Endodermal cell (in vitro differentiated cells): Measurements from ENCODE around the gene LIMK1. TPM values are rescaled to one million over a fixed set of nuclear protein-coding genes. Genes with fewer than 3 reads are reported as not detected.
A peak's percentile ranks its signal among the peaks of the same experiment; 100 is the strongest.

Source experiments
- DNase-seq: peaks from one replicate; pipeline ENCODE4 v3.0.0-alpha.2; 2017
- H3K27ac ChIP-seq: 2 replicates; pipeline ENCODE4 v1.5.1; 2013; ENCODE audit warnings: mild to moderate bottlenecking, low read depth, low read length, moderate library complexity
- H3K27me3 ChIP-seq: 2 replicates; pipeline ENCODE4 v1.6.1; 2013; ENCODE audit warnings: mild to moderate bottlenecking, low read length, moderate library complexity; ENCODE audit not compliant: insufficient read depth, control insufficient read depth, poor library complexity, severe bottlenecking
- H3K36me3 ChIP-seq: 2 replicates; pipeline ENCODE4 v1.7.0; 2013; ENCODE audit warnings: mild to moderate bottlenecking, low read length, moderate library complexity; ENCODE audit not compliant: control insufficient read depth, insufficient read depth
- H3K4me1 ChIP-seq: one replicate; pipeline ENCODE4 v1.7.0; 2013; ENCODE audit warnings: low read length; ENCODE audit not compliant: control insufficient read depth, insufficient read depth
- H3K4me3 ChIP-seq: 2 replicates; pipeline ENCODE4 v1.5.1; 2013; ENCODE audit warnings: mild to moderate bottlenecking, low read length, moderate library complexity
- H3K9ac ChIP-seq: 2 replicates; pipeline ENCODE4 v1.6.1; 2013; ENCODE audit warnings: mild to moderate bottlenecking, low read length, moderate library complexity; ENCODE audit not compliant: poor library complexity, severe bottlenecking; ENCODE audit errors: extremely low read depth
- H3K9me3 ChIP-seq: 2 replicates; pipeline ENCODE4 v1.6.1; 2013; ENCODE audit warnings: mild to moderate bottlenecking, low read length, moderate library complexity; ENCODE audit not compliant: control insufficient read depth
- H3K27ac Mint-ChIP-seq: 2 replicates; pipeline ENCODE4 v1.8.0; 2020; ENCODE audit warnings: mixed read lengths
- H3K27me3 Mint-ChIP-seq: 2 replicates; pipeline ENCODE4 v1.8.0; 2021; ENCODE audit warnings: mild to moderate bottlenecking, mixed read lengths; ENCODE audit not compliant: insufficient read depth
- H3K36me3 Mint-ChIP-seq: 2 replicates; pipeline ENCODE4 v1.8.0; 2020; ENCODE audit warnings: low read depth, mixed read lengths
- H3K4me1 Mint-ChIP-seq: 2 replicates; pipeline ENCODE4 v1.8.0; 2020; ENCODE audit warnings: mixed read lengths
- H3K4me3 Mint-ChIP-seq: 2 replicates; pipeline ENCODE4 v1.8.0; 2020; ENCODE audit warnings: mild to moderate bottlenecking, moderate library complexity, mixed read lengths
- H3K9me3 Mint-ChIP-seq: 2 replicates; pipeline ENCODE4 v1.8.0; 2020; ENCODE audit warnings: mild to moderate bottlenecking, mixed read lengths
- WGBS, 2 experiments: methylation state at CpG; one replicate each; pipeline versions ENCODE4 v1.1.5 to v1.1.7; 2013; ENCODE audit warnings: missing lambda C conversion rate in 2 of 2, mixed read lengths in 1 of 2; ENCODE audit not compliant: insufficient coverage in 1 of 2, insufficient read length in 1 of 2; 5-methylcytosine and 5-hydroxymethylcytosine counted together
- total RNA-seq, 2 donors: library from RNA; stranded (reverse); fragmentation: NEBNext Ultra II Directional in 1 of 2; extraction: Animal tissue kit (Norgen Biotek cat#: 25700) in 1 of 2; gene quantifications; 2 replicates in 1 of 2; 3 replicates in 1 of 2; pipeline ENCODE4 v1.2.1, GENCODE V29; 2021
- TF ChIP-seq, protein P1 (sequence below): fragments of 200-600 bp; sonication (generic); conservative IDR thresholded peaks from 2 replicates; pipeline ENCODE4 v1.5.0; 2021; ENCODE audit warnings: antibody characterized with exemption, mild to moderate bottlenecking

LIMK1 gene
- total RNA-seq, 2 donors from 2014 or later, result 83.9 TPM

DNA sequence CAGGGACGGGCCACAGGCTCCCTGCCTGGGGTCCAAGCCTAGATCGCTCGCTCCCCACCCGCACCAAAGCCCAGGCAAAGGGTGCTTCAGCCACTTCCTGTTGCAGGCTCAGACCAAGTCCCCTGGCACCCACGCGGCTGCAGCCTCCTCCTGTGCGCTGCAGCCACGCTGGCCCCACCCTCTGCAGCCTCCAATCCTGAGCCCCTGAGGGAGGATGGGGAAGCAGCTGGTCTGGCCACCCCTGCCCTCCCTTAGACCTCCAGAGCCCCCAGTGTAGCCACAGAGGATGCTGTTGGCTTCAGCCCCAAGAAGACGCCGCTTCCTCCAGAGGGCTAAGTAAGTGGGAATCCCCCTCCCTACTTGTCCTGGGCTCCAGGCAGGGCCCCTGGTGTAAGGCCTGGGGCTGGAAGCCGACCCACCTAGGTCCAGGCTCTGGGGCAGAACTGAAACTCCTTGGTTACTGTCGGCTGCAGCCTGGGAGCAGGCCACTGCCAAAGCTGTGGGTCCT is 9.4 kb downstream of the LIMK1 start:
- Mint-ChIP-seq H3K4me1 (peaks cover 12% of the 10 kb centered on the region), H3K36me3 (peaks cover 37% of the 10 kb centered on the region), H3K27ac (no peak overlapping the region), H3K4me3 (no peak overlapping the region), H3K27me3 (no peaks in the 10 kb centered on the region), H3K9me3 (peaks cover 8% of the 10 kb centered on the region)
- 77 to 85% methylated on average over 5 to 12 of the region's 12 CpGs for WGBS, 2 experiments
- peaks cover 41% of the 10 kb centered on the region for H3K36me3 ChIP-seq
- H3K4me3 ChIP-seq, result no peak overlapping the region
- TF ChIP-seq, protein P1, sequence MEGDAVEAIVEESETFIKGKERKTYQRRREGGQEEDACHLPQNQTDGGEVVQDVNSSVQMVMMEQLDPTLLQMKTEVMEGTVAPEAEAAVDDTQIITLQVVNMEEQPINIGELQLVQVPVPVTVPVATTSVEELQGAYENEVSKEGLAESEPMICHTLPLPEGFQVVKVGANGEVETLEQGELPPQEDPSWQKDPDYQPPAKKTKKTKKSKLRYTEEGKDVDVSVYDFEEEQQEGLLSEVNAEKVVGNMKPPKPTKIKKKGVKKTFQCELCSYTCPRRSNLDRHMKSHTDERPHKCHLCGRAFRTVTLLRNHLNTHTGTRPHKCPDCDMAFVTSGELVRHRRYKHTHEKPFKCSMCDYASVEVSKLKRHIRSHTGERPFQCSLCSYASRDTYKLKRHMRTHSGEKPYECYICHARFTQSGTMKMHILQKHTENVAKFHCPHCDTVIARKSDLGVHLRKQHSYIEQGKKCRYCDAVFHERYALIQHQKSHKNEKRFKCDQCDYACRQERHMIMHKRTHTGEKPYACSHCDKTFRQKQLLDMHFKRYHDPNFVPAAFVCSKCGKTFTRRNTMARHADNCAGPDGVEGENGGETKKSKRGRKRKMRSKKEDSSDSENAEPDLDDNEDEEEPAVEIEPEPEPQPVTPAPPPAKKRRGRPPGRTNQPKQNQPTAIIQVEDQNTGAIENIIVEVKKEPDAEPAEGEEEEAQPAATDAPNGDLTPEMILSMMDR, result no peak
- H3K4me1 ChIP-seq, result peaks cover 14% of the 10 kb centered on the region
- no peak overlapping the region for H3K9ac ChIP-seq
- DNase-seq, result no peak
- peaks cover 13% of the 10 kb centered on the region for H3K9me3 ChIP-seq
- peak overlapping the region; percentile 89 for H3K27ac ChIP-seq
- no peaks in the 10 kb centered on the region for H3K27me3 ChIP-seq

DNA sequence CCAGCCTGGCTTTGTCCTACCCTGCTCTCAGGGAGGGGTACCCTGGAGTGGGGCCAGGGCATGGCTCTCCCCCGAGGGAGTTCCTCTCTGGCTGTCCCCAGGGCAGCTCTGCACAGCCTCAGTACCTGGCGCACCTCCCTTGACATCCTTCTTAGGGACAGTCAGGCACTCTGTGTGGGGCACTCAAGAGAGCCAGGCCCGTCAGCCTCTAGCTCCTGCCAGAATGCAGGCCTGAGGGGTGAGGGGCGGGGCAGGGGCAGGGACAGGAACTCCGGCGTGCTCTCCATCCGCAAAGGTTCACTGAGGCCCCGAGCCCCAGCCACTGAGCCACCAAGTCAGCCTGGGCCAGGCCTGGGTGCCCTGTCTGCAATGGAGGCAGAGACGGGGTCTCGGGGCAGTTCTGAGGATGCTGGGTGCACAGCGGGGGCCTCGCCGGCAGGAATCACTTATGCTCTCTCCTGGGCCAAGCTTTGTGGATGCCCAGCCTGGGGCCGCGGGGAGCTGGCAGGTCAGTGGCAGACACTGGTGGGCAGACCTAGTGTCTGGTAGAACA is 10.1 kb downstream of the LIMK1 start:
- no peak overlapping the region for H3K4me3 ChIP-seq
- peaks cover 14% of the 10 kb centered on the region for H3K4me1 ChIP-seq
- H3K27ac Mint-ChIP-seq, result peak overlapping the region; percentile 95
- no peaks in the 10 kb centered on the region for H3K27me3 Mint-ChIP-seq
- H3K9ac ChIP-seq, result no peak overlapping the region
- 63 to 72% methylated on average over 8 to 15 of the region's 15 CpGs for WGBS, 2 experiments
- H3K4me1 Mint-ChIP-seq, result peaks cover 12% of the 10 kb centered on the region
- H3K36me3 Mint-ChIP-seq, result peaks cover 38% of the 10 kb centered on the region
- no peaks in the 10 kb centered on the region for H3K27me3 ChIP-seq
- DNase-seq, result peak; percentile 72
- H3K4me3 Mint-ChIP-seq, result peak overlapping the region; percentile 50
- peaks cover 36% of the 10 kb centered on the region for H3K36me3 ChIP-seq
- peaks cover 14% of the 10 kb centered on the region for H3K9me3 ChIP-seq
- TF ChIP-seq, protein P1, result no peak
- H3K9me3 Mint-ChIP-seq, result peaks cover 9% of the 10 kb centered on the region
- H3K27ac ChIP-seq, result peak overlapping the region; percentile 79

DNA sequence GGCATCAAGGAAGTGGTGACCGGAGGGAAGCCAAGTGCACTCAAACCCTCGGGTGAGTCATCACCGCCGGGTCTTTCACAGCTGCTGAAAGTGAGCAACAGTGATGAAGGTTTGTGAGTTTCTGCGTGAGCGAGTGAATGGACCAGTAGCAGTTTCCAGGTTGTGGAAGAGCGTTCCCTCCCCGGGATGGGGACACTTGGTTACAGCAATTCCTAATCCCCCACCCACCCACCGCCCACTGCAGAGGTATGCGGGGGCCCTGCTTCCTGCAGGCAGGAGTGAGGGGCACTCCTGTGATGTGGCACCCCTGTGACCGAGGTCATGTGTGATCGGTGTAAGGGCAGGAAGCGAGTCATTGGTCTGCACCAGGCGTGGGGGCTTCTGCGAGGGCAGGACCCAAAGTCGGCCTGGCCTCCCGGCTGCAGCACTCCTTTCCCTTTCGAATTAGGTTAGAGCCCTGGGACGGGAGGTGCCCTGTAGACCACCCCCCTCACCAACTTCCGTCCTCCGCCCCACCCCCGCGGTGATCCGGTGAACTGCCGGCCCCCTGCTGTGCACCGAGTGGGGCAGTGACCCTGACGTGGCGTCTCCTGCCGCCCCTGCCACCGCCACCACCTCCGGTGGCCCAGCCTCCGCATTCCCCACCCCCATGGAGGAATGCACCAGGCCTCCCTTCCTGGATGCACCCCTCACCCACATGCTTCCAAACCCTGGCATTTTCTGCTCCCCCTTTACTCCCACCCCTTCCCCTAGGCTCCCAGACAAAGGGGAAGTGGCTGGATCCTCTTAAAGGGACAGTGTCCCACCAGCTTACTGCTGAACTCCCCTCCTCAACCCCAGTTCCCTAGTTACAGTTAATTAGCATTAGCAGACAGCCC is 10.9 kb downstream of the LIMK1 start:
- peak overlapping the region; percentile 79 for H3K27ac ChIP-seq
- H3K36me3 Mint-ChIP-seq, result peaks cover 38% of the 10 kb centered on the region
- H3K9ac ChIP-seq, result peak overlapping the region; percentile 38
- peaks cover 12% of the 10 kb centered on the region for H3K4me1 Mint-ChIP-seq
- H3K9me3 Mint-ChIP-seq, result peaks cover 9% of the 10 kb centered on the region
- H3K4me1 ChIP-seq, result peaks cover 14% of the 10 kb centered on the region
- peak overlapping the region; percentile 53 for H3K4me3 ChIP-seq
- 22 to 33% methylated on average over 10 to 32 of the region's 32 CpGs for WGBS, 2 experiments
- peak; percentile 93 for DNase-seq
- H3K9me3 ChIP-seq, result peaks cover 14% of the 10 kb centered on the region
- TF ChIP-seq, protein P1, result peak; percentile 23
- no peaks in the 10 kb centered on the region for H3K27me3 Mint-ChIP-seq
- peak overlapping the region; percentile 50 for H3K4me3 Mint-ChIP-seq
- H3K27ac Mint-ChIP-seq, result peak overlapping the region; percentile 95
- H3K27me3 ChIP-seq, result no peaks in the 10 kb centered on the region
- H3K36me3 ChIP-seq, result peaks cover 38% of the 10 kb centered on the region
